Osteoblast (primary cell): ENCODE data around the gene CACNA1C. TPM values are rescaled to one million over a fixed set of nuclear protein-coding genes. Genes with fewer than 3 reads are reported as not detected.

Experiments
- DNase-seq: peaks from one replicate; pipeline ENCODE4 v3.0.0; 2011; ENCODE audit warnings: low spot score, mixed read lengths; ENCODE audit not compliant: insufficient read length; ENCODE audit errors: missing footprints
- H2AFZ ChIP-seq: 2 replicates; pipeline ENCODE4 v1.6.0; 2011; ENCODE audit warnings: mild to moderate bottlenecking, low read length
- H3K27ac ChIP-seq: 2 replicates; pipeline ENCODE4 v1.5.1; 2011; ENCODE audit warnings: mild to moderate bottlenecking, low read depth, low read length, moderate library complexity
- H3K27me3 ChIP-seq: 2 replicates; pipeline ENCODE4 v1.6.0; 2012; ENCODE audit warnings: mild to moderate bottlenecking, control low read depth, inconsistent platforms, low read length, moderate library complexity; ENCODE audit not compliant: insufficient read depth
- H3K36me3 ChIP-seq: 2 replicates; pipeline ENCODE4 v1.5.1; 2011; ENCODE audit warnings: mild to moderate bottlenecking, low read length, control low read depth, moderate library complexity; ENCODE audit not compliant: insufficient read depth
- H3K4me1 ChIP-seq: 2 replicates; pipeline ENCODE4 v1.5.1; 2011; ENCODE audit warnings: mild to moderate bottlenecking, low read length, control low read depth, moderate library complexity; ENCODE audit not compliant: insufficient read depth
- H3K4me2 ChIP-seq: 2 replicates; pipeline ENCODE4 v1.6.0; 2011; ENCODE audit warnings: mild to moderate bottlenecking, low read length; ENCODE audit not compliant: insufficient read depth
- H3K4me3 ChIP-seq: fragments of 200-600 bp; sonication (generic); 3 replicates; pipeline ENCODE4 v1.5.1; 2012; ENCODE audit warnings: mild to moderate bottlenecking, low read length, inconsistent platforms; ENCODE audit not compliant: insufficient read depth
- H3K79me2 ChIP-seq: 2 replicates; pipeline ENCODE4 v1.6.0; 2012; ENCODE audit warnings: mild to moderate bottlenecking, low read length, control low read depth, inconsistent platforms; ENCODE audit not compliant: insufficient read depth
- H3K9me3 ChIP-seq: 2 replicates; pipeline ENCODE4 v1.5.1; 2011; ENCODE audit warnings: low read depth, low read length, control low read depth
- H4K20me1 ChIP-seq: 2 replicates; pipeline ENCODE4 v1.6.0; 2012; ENCODE audit warnings: mild to moderate bottlenecking, low read length, control low read depth; ENCODE audit not compliant: insufficient read depth
- total RNA-seq: library from RNA; depleted of rRNA; stranded (reverse); fragments of >200 nt; gene quantifications from 2 replicates; pipeline ENCODE4 v1.2.3, GENCODE V29; 2012
- TF ChIP-seq, protein P1 (sequence below): IDR thresholded peaks from 2 replicates; pipeline ENCODE4 v1.5.1; 2011; ENCODE audit warnings: mild to moderate bottlenecking, low read depth, low read length, moderate library complexity; ENCODE audit errors: extremely low read depth

CACNA1C gene
- total RNA-seq, 1 donor = 19.2 TPM

GRCh38 chr12:2284857-2285256 lies 232.1 kb downstream of the CACNA1C start:
- Histone ChIP-seq H3K27me3 (no peaks in the 10 kb centered on the region), H3K9me3 (no peaks in the 10 kb centered on the region), H3K4me2 (peak overlapping the region; percentile 78), H3K36me3 (no peaks in the 10 kb centered on the region), H3K4me3 (peak overlapping the region; percentile 54), H3K4me1 (peaks cover 61% of the 10 kb centered on the region), H4K20me1 (no peaks in the 10 kb centered on the region), H3K27ac (peak overlapping the region; percentile 95), H2AFZ (peak overlapping the region; percentile 62), H3K79me2 (peaks cover 21% of the 10 kb centered on the region)
- DNase-seq = peak; percentile 88
- TF ChIP-seq, protein P1, sequence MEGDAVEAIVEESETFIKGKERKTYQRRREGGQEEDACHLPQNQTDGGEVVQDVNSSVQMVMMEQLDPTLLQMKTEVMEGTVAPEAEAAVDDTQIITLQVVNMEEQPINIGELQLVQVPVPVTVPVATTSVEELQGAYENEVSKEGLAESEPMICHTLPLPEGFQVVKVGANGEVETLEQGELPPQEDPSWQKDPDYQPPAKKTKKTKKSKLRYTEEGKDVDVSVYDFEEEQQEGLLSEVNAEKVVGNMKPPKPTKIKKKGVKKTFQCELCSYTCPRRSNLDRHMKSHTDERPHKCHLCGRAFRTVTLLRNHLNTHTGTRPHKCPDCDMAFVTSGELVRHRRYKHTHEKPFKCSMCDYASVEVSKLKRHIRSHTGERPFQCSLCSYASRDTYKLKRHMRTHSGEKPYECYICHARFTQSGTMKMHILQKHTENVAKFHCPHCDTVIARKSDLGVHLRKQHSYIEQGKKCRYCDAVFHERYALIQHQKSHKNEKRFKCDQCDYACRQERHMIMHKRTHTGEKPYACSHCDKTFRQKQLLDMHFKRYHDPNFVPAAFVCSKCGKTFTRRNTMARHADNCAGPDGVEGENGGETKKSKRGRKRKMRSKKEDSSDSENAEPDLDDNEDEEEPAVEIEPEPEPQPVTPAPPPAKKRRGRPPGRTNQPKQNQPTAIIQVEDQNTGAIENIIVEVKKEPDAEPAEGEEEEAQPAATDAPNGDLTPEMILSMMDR = peak; percentile 83

- Histone ChIP-seq H3K9me3 (no peaks in the 10 kb centered on the region), H3K4me2 (no peak overlapping the region), H3K36me3 (no peaks in the 10 kb centered on the region), H3K4me1 (peaks cover 61% of the 10 kb centered on the region), H3K27me3 (no peaks in the 10 kb centered on the region), H2AFZ (no peak overlapping the region), H4K20me1 (no peaks in the 10 kb centered on the region), H3K4me3 (no peak overlapping the region), H3K79me2 (peaks cover 21% of the 10 kb centered on the region), H3K27ac (peak overlapping the region; percentile 95)
- DNase-seq = no peak
- TF ChIP-seq, protein P1 = no peak
Measured at GRCh38 chr12:2285462-2285861, 232.7 kb downstream of the CACNA1C start.

DNA sequence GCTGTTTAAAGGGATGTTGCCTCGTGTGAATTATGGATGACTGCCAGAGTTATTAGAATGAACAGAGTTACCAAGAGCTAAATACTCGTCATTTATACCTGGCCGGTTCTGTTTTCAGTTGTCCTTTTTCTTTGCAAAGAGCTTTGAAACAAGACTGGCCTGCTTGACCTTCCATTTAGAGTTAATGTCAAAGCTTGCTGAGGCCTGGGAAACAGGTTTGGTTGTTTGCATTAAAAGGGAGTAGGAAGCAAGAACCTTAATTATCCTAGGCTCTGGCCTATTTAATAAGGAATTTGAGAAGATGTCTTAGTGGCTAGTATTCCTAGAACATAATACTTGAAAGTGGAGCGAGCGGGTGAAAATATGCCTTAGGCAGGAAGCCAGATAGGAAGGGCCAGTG lies 233.3 kb downstream of the CACNA1C start:
- DNase-seq = no peak
- Histone ChIP-seq H3K27me3 (no peaks in the 10 kb centered on the region), H3K36me3 (no peaks in the 10 kb centered on the region), H3K4me2 (no peak overlapping the region), H4K20me1 (no peaks in the 10 kb centered on the region), H2AFZ (no peak overlapping the region), H3K27ac (peak overlapping the region; percentile 44), H3K4me1 (peaks cover 65% of the 10 kb centered on the region), H3K9me3 (no peaks in the 10 kb centered on the region), H3K4me3 (no peak overlapping the region), H3K79me2 (peaks cover 20% of the 10 kb centered on the region)
- TF ChIP-seq, protein P1 = no peak

DNA sequence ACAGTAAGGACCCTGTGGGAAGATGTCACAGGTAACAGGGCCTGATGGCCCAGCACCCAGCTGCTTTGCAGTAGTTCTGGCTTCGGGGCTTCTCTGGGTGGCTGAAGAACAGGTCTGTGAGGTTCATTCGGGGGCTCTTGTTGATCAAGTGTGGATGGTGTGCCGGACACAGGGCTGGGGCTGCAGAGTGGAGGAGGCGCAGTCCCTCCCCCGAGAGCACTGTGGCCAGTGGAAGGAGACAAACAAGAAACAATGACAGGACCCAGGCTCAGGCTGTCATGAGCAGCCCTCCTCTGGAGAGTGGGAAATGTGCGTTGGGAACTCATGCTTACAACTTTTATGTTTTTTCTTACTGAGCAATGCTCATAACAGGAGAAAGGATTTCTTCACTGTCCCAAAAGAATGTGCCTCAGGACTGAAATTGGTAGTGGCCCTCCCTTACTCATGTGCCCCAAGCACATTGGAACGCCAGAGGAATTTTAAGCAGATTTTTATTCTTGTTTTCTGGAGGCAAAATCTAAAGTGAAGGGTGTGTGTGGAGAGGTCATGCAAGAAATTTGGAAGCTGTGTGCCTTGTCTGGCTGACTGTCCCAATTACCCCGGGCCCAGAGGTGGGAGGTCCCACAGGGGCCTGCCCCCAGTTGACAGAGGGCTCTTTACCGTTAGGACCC lies 233.8 kb downstream of the CACNA1C start:
- no peaks in the 10 kb centered on the region for H3K27me3 ChIP-seq
- no peak overlapping the region for H2AFZ ChIP-seq
- no peaks in the 10 kb centered on the region for H3K36me3 ChIP-seq
- H3K4me1 ChIP-seq = peaks cover 65% of the 10 kb centered on the region
- peak overlapping the region; percentile 44 for H3K27ac ChIP-seq
- no peaks in the 10 kb centered on the region for H3K9me3 ChIP-seq
- H3K4me3 ChIP-seq = no peak overlapping the region
- DNase-seq = no peak
- peak overlapping the region; percentile 21 for H3K4me2 ChIP-seq
- H4K20me1 ChIP-seq = no peaks in the 10 kb centered on the region
- TF ChIP-seq, protein P1 = no peak
- H3K79me2 ChIP-seq = peaks cover 19% of the 10 kb centered on the region
